HPDE6-E6E7 (cell line): ENCODE results near the gene KRT75.

Source experiments
- DNase-seq: peaks from one replicate; pipeline ENCODE4 v3.0.0; 2011; ENCODE audit warnings: missing footprints; ENCODE audit errors: extremely low spot score

The KRT75 gene

GRCh38 chr12:52439845-52440244 is 5.7 kb upstream of the KRT75 start:
- no peak for DNase-seq

GRCh38 chr12:52439420-52439819 is 5.2 kb upstream of the KRT75 start:
- DNase-seq: no peak

- DNase-seq: no peak
Measured at GRCh38 chr12:52438305-52439301, 4.4 kb upstream of the KRT75 start.

GRCh38 chr12:52437508-52437907 is 3.3 kb upstream of the KRT75 start:
- DNase-seq: no peak

- no peak for DNase-seq
Measured at GRCh38 chr12:52436828-52437474, 2.8 kb upstream of the KRT75 start.

- no peak for DNase-seq
Measured at GRCh38 chr12:52436000-52436827, 2.0 kb upstream of the KRT75 start.

GRCh38 chr12:52435659-52435999 is 1.5 kb upstream of the KRT75 start:
- DNase-seq: no peak

- DNase-seq: no peak
Measured at GRCh38 chr12:52434760-52435530, 774 bp upstream of the KRT75 start.

GRCh38 chr12:52433501-52434080 is 580 bp downstream of the KRT75 start:
- no peak for DNase-seq

- DNase-seq: no peak
Measured at GRCh38 chr12:52432559-52433207, 1.5 kb downstream of the KRT75 start.

- DNase-seq: no peak
Measured at GRCh38 chr12:52428121-52428520, 6.0 kb downstream of the KRT75 start.

- peak; percentile 42 for DNase-seq
Measured at GRCh38 chr12:52427083-52427482, 7.1 kb downstream of the KRT75 start.

GRCh38 chr12:52426034-52426433 is 8.1 kb downstream of the KRT75 start:
- DNase-seq: no peak

- no peak for DNase-seq
Measured at GRCh38 chr12:52425466-52425865, 8.7 kb downstream of the KRT75 start.

- DNase-seq: no peak
Measured at GRCh38 chr12:52423661-52424500, 10.3 kb downstream of the KRT75 start.

GRCh38 chr12:52423035-52423434 is 11.1 kb downstream of the KRT75 start:
- DNase-seq: no peak

GRCh38 chr12:52419656-52420055 is 14.5 kb downstream of the KRT75 start:
- DNase-seq: no peak

- no peak for DNase-seq
Measured at GRCh38 chr12:52418576-52419110, 15.5 kb downstream of the KRT75 start.

GRCh38 chr12:52417740-52418139 is 16.4 kb downstream of the KRT75 start:
- no peak for DNase-seq
